ENCODE measurements around the gene INPP5E.
A peak's percentile ranks its signal among the peaks of the same experiment; 100 is the strongest.

Gene INPP5E, protein sequence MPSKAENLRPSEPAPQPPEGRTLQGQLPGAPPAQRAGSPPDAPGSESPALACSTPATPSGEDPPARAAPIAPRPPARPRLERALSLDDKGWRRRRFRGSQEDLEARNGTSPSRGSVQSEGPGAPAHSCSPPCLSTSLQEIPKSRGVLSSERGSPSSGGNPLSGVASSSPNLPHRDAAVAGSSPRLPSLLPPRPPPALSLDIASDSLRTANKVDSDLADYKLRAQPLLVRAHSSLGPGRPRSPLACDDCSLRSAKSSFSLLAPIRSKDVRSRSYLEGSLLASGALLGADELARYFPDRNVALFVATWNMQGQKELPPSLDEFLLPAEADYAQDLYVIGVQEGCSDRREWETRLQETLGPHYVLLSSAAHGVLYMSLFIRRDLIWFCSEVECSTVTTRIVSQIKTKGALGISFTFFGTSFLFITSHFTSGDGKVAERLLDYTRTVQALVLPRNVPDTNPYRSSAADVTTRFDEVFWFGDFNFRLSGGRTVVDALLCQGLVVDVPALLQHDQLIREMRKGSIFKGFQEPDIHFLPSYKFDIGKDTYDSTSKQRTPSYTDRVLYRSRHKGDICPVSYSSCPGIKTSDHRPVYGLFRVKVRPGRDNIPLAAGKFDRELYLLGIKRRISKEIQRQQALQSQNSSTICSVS

GRCh38 chr9:136439481-136440408, at the start of gene INPP5E:
Gene INPP5E (minus strand): TSS chr9:136439845. CDS start chr9:136439419, 426 bp downstream.
- H3K4me3 ChIP-seq (ENCODE audit: low read depth, low read length), result peak within 1 kb of the TSS; percentile 67
- peak; percentile 77 for TF ChIP-seq CTCF (IDR thresholded peaks at IDR 0.05; ENCODE audit: control insufficient read depth, extremely low read depth, insufficient read depth)
- DNase-seq (ENCODE audit: low read depth), result peak; percentile 15

DNA sequence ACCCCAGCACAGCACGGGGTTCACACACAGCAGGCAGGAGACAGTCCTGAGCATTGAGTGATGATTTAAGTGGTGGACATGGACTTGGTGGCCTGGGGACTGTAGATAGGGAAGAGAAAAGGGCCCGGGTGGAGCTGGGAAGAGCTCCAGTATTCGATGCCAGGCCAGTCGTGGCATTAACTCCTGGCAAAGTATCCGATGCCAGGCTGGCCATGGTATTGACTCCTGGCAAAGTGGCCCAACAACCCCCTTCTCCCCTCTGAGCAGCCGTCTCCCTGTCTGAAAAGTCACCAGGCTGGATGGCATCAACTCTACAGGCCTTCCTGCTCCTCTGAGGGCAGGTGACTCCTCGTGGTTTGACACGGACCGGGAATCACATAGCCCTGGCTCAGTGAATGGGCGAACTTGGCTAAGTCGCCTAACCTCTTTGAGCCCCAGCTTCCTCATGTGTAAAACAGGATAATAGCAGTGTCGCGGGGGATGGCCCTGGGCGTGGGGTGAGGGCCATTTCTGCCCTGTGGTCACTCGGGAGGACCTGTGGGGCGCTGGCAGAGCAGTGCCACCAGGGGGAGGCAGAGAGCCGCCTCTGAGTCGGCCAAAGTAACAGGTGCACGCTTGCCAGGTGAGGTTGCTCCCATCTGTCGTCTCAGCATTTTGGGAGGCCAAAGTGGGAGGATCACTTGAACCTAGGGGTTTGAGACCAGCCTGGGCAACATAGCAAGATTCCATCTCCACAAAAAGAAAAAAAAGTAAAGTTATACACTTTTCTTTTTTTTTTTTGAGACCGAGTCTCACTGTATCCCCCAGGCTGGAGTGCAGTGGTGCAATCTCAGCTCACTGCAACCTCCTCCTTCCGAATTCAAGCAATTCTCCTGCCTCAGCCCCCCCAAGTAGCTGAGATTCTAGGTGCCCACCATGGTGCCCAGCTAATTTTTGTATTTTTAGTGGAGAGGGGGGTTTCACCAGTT, 48.9 kb upstream of the INPP5E start:
- peak; percentile 26 for DNase-seq (ENCODE audit: low read depth)
- peak; percentile 96 for TF ChIP-seq CTCF (IDR thresholded peaks at IDR 0.05; ENCODE audit: control insufficient read depth, extremely low read depth, insufficient read depth)
- H3K4me3 ChIP-seq (ENCODE audit: low read depth, low read length), result no peak overlapping the region

GRCh38 chr9:136487672-136488071, 48.0 kb upstream of the INPP5E start:
- H3K4me3 ChIP-seq (ENCODE audit: low read depth, low read length), result no peak overlapping the region
- no peak for DNase-seq (ENCODE audit: low read depth)
- TF ChIP-seq CTCF (IDR thresholded peaks at IDR 0.05; ENCODE audit: control insufficient read depth, extremely low read depth, insufficient read depth), result no peak

DNA sequence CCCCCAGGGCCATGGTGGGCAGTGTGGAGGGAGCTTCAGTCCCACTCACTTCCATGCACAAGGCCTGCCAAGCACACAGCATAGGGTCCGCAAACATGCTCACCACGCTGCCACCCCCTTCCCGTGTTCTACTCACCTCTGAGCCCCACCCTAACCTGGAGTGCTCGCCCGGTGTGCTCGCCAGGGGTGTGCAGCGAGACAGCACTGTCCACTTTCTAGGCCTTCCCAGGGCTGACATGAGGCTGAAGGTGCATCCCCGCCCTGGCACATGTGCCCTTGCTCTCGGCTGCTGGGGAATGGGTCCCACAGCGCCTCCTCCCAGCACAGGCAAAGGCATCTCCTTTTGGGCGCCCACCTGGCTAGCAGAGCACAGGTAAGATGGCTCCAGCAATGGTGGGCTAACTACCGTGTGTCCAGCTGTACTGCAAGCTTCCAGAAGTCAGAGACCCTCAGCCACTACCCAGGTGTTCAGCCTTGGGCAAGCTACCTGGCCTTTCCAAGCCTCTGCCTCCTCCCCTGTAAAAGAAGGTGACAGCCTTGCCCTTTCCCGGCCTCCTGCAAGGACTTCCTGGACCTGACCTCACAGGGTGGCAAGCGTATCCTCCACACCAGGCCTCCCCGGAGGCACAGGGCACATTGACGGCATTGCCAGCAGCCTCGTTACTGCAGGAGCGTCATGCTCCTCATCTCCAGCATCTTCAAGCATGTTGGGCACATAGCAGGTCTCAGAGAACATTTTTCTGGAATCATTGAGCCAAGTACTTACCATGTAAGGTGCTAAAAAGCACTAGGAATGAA, 47.4 kb upstream of the INPP5E start:
- no peak for TF ChIP-seq CTCF (IDR thresholded peaks at IDR 0.05; ENCODE audit: control insufficient read depth, extremely low read depth, insufficient read depth)
- no peak overlapping the region for H3K4me3 ChIP-seq (ENCODE audit: low read depth, low read length)
- DNase-seq (ENCODE audit: low read depth), result no peak

GRCh38 chr9:136486131-136486530, 46.5 kb upstream of the INPP5E start:
- DNase-seq (ENCODE audit: low read depth), result no peak
- H3K4me3 ChIP-seq (ENCODE audit: low read depth, low read length), result no peak overlapping the region
- no peak for TF ChIP-seq CTCF (IDR thresholded peaks at IDR 0.05; ENCODE audit: control insufficient read depth, extremely low read depth, insufficient read depth)

Data from LNCaP clone FGC (cell line).